ENCODE data around the gene FBXO33. TPM values are rescaled to one million over a fixed set of nuclear protein-coding genes. Genes with fewer than 3 reads are reported as not detected.

FBXO33 gene
- total and polyA plus RNA-seq, 2 of the 8 experiments (the other 6 are each of a cell fraction or from before 2014, with no cell fraction given): 4.7 to 11.5 TPM

DNA sequence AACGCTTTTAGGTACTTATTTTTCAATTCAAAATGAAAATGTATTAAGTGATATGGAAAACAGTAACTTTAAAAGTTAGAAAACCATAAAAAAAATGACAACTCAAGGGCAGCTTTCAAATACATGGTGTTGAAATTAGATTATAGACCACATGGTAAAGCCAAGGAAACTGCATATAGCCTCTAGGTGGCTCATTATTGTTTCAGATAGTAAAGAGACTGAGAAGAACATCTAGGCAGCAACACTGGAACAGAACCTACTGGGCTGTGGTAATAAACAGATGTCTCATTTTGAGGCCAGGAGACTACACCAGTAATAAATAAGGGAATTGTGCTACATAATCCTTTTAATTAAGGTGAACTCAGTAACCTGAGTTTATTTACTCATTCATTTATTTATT is 13.0 kb downstream of the FBXO33 start (continued):
- TF ChIP-seq EGR1 (IDR thresholded peaks at IDR 0.05; ENCODE audit: borderline replicate concordance, low read depth, low read length) (no peak), SP1 (IDR thresholded peaks at IDR 0.05; ENCODE audit: low read depth, low read length) (no peak)
- TF ChIP-seq, protein P1, sequence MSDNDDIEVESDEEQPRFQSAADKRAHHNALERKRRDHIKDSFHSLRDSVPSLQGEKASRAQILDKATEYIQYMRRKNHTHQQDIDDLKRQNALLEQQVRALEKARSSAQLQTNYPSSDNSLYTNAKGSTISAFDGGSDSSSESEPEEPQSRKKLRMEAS (IDR thresholded peaks at IDR 0.05): no peak
- TF ChIP-seq, protein P2, sequence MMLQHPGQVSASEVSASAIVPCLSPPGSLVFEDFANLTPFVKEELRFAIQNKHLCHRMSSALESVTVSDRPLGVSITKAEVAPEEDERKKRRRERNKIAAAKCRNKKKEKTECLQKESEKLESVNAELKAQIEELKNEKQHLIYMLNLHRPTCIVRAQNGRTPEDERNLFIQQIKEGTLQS (IDR thresholded peaks at IDR 0.05; ENCODE audit: insufficient read depth, low read depth, low read length): no peak

Measured in H1 (cell line).